ENCODE results near the gene CPA1. TPM values are rescaled to one million over a fixed set of nuclear protein-coding genes. Genes with fewer than 3 reads are reported as not detected.

CPA1 gene
- total RNA-seq, 1 donor from 2014 or later, result 4.1 TPM

DNA sequence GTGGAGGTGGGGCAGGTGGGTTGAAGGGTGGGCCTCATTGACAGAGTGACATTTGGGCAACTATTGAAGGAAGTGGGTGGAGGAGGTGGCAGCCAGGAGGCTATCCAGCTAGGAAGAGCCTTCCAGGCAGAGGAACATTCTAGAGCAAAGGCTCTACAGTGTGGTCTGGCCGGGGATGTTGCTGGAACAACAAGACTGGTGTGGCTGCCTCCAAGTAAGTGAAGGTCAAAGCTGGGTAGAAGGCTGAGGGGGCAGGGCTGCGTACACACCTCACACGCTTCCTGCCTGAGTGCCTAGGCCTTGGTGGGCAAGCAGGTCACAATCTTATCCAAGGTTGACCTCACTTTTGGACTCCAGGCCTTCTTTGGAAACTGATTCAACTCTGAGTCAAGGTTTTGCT is 6.6 kb downstream of the CPA1 start:
- ATAC-seq (peak; percentile 43), DNase-seq (ENCODE audit: low spot score) (no peak)
- intact Hi-C loops (cut with DNase I), result no loop called here

DNA sequence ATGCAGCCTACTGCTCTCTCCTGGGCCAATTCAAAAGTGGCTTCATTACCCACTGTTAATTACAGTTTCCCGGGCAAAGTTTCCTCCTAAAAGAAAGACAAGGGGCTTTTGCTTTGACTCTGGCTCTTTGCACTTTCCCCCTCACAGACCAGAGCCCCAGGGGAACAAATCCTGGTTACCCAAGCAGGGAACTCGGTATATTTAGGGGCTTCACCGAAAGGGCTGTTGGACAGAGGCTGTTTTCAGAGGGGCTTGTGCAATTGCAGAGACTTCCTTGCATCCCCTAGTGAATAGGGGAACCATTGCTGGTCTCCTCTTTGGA is 7.0 kb downstream of the CPA1 start:
- peak; percentile 12 for ATAC-seq
- DNase-seq (ENCODE audit: low spot score), result no peak
- intact Hi-C loops (cut with DNase I), result no loop called here

DNA sequence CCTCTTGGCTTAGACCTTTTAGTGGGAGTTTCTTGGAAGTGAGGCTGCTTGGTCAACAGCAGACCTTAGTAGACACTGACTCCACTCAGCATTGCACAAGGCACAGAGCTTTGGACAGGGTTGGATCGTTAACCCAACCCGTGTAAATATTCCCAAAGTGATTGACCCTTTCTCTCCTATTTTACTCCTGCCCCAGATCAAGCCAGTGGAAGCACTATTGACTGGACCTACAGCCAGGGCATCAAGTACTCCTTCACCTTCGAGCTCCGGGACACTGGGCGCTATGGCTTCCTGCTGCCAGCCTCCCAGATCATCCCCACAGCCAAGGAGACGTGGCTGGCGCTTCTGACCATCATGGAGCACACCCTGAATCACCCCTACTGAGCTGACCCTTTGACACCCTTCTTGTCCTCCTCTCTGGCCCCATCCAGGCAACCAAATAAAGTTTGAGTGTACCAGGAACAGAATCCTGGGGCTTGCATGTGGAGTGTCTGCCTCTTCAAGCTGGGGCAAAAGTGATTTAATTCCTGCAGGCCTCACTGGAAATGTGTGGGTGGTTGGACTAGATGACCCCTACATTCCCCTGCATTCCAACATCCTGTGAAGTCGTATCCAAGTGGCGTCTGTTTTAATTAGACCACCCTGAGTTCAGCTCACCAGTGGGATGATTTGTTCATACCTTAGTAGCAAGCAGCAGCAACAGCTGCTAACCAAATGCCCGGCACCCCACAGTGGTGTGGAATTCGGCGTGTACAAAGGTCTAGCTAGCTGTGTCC is 7.5 kb downstream of the CPA1 start:
- ATAC-seq, result peak; percentile 91
- DNase-seq (ENCODE audit: low spot score), result no peak
- intact Hi-C loops (cut with DNase I), result no loop called here

DNA sequence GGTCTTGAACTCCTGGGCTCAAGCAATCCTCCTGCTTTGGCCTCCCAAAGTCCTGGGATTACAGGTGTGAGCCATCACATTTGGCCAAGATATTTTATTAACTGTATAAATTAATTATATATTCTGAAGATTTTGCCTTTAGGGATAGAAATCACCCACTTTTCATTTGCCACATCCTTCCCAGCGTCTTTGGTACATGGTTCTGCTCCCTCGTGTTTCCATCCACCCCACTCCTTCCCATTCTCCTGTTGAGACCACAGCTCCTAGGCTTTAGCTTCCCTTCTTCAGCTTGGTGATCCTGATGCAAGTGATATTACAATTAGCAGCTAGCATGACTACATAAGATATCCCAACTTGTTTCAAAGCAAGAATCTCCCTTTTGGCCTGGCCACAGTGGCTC is 8.4 kb downstream of the CPA1 start:
- DNase-seq (ENCODE audit: low spot score) (no peak), ATAC-seq (no peak)
- intact Hi-C loops (cut with DNase I), result no loop called here

DNA sequence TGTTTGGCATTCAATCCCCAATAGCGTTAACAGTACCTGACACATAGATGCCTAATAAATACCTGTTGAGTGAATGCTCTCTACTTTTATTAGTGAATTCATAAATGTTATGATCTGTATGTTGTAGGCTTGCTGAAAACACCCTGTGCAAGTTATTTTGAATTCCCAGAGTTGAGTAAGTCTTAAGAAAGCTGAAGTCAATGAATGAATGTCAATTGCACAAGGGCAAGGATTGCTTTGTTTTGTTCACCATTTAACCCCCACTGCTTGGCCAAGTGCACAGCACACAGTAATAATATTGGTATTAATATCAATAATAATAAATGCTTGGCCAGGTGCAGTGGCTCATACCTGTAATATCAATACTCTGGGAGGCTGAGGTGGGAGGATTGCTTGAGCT is 10.2 kb downstream of the CPA1 start:
- ATAC-seq (no peak), DNase-seq (ENCODE audit: low spot score) (no peak)
- intact Hi-C loops (cut with DNase I), result no loop called here

DNA sequence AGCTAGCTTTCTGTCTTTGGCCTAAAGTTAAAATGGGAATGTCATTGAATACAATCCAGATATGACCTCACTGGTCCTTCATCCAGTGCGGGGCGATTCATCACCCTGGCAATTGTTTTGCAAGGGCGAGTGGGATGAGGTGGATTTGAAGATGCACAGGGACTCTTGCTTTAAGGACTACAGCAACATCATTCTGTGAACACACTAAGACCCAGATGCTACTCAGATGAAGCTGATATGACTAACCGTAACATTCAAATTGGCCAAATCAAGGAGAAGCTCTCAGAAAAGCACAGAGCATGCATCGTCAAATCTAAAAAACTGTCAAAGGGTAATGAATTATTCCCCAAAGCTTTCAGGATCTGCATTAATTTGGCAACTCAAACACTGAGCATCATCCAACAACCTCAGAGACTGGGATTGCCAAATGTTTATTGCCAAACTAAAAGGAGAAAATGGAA is 12.8 kb downstream of the CPA1 start:
- DNase-seq (ENCODE audit: low spot score), result no peak
- peak; percentile 54 for ATAC-seq
- intact Hi-C loops (cut with DNase I), result no loop called here

DNA sequence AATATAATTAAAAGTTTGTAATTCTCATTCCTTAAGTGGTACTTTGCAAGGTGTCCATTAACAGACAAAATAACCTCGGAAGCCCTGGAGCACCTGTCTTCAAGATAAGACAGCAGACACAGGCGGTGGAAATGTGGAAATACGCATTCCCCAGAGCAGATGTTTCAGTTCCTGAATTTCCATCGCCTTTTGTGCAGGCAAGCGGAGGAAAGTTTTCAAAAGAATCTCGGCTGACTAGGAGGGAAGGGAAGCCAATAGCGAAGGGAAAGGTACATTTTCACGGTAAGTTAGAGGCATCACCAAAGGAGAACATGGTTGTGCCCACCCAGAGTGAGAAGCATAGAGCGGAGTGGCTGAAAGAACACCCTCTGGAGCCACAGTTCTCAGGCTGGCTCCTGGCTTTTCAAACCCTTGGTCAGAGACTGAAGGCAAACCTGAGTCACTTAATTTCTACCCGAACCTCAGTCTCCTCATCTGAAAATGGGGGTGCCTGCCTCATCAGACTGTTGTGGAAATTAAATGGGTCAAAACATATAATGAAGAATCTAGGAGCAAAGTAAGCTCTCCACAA is 13.6 kb downstream of the CPA1 start:
- intact Hi-C loops (cut with DNase I), result no loop called here
- DNase-seq (ENCODE audit: low spot score), result no peak
- ATAC-seq, result peak; percentile 35

DNA sequence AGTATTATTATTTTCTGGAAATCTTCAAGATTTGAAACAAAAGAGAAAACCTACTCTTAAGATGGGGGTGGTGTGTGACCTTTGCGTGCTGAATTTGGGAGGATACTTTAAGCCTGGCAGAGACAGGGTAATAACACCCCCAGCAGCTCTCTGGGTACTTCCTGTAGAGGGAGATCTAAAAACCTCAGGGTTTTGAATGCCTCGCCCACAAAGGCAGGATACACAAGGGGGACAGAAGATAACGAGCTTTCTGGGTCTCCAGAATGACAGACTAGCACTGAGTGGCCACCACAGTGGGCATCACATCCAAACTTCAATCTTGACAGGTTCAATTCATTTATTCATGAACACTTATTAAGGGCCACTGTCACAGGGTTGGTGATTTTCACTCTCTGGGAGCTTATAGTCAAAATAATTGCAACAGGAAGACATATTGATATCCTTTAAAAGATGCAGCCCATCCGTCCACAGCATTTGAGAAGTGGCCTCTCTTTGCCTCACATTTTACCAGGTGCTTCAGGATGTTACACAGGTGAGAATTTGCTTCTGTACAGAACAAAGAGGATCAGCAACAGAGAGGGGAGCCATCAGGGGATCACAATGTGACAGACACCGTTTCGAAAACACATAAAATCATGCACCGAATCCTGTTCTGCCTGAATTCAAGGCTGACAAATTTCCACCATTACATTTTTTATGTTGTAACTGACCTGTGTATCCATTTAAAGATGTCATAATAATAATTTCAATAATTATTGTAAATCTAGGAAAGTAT is 14.3 kb downstream of the CPA1 start:
- DNase-seq (ENCODE audit: low spot score), result no peak
- no peak for ATAC-seq
- intact Hi-C loops (cut with DNase I), result no loop called here

DNA sequence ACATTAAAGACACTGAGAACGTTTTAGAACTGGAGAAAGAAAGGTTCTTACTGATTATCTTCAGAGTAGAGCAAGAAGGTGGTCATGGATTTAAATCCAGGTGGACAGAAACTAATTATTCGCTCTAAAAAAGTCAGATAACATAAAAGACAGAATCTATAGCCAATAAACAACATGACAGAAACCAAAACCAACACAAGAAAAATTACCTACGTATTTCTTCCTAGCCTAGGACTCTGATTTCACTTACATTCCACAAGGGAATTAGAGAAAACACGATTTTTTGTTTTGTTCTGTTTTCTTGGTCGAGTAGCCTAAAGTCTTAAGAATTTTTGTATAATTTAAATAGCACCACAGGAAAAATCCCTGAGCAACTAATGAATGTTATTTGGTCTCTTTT is 15.1 kb downstream of the CPA1 start:
- intact Hi-C loops (cut with DNase I), result no loop called here
- DNase-seq (ENCODE audit: low spot score) (no peak), ATAC-seq (no peak)

DNA sequence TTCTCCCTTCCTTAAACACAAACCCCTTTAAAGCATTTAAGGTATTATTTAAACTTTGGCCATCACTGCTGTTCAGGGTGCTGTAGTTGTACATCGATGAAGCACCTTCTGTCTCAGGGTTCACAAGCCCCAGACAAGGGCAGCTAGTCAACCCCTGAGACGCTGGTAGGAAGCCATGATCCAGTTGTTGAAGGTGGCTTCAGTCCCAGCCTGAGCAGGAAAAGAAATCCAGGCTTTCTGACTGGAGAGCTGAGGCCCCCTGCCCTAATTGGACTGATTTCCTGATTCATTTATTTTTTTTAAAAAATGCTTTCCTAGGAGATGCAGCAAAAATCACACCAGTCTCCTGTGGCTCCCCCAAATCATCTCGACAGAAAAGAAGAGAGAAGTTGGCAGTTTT is 15.8 kb downstream of the CPA1 start:
- intact Hi-C loops (cut with DNase I), result no loop called here
- no peak for DNase-seq (ENCODE audit: low spot score)
- ATAC-seq, result no peak

DNA sequence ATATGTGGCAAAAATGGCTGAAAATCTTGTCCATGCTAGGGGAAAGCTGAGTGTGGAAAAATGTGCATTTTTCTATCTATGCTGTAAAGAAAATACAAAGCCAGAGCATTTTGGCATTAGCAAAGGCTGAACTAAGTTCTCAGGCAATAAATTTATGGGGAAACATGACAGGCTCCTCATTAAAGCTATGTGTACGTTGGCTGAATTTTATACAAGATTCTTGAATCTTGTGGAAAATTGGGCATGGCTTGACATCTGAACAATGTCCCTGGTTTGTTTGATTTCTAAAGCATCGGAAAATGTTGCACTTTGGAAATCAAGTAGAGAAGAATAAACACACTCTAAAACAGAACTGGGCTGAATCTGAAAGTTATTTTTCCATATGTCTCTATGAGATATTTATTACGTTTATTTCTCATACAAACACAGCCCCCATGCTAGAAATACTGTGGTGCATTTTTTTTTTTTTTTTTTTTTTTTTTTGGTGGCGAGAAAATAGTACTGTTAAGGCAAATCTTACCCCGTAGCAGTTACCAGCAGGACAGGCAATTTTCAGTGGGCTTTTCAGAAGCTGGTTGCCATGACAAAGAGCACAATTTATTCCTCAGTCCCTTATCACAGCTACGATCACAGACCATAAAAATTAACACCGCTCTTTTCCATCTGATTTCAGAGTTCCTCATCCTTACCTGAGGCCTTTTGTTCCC is 16.9 kb downstream of the CPA1 start:
- ATAC-seq, result no peak

DNA sequence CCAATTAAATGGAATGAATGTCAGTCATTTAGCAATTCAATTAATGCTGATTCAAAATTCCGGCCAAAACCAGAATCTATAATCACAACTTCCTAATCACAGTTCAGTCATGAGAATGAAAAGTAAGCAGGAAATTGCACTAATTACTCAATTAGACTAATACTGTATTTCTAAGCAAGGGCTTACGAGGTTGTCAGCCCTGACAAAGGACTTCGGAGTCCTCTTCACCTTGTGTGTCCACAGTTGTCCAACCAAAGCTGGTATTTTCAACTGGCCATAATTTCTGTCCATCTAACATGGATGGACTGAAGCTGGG is 17.4 kb downstream of the CPA1 start:
- DNase-seq (ENCODE audit: low spot score) (no peak), ATAC-seq (no peak)
- intact Hi-C loops (cut with DNase I), result no loop called here

More for the DNA sequence above, 16.9 kb downstream of the CPA1 start:
- intact Hi-C loops (cut with DNase I), result no loop called here
- DNase-seq (ENCODE audit: low spot score), result no peak

DNA sequence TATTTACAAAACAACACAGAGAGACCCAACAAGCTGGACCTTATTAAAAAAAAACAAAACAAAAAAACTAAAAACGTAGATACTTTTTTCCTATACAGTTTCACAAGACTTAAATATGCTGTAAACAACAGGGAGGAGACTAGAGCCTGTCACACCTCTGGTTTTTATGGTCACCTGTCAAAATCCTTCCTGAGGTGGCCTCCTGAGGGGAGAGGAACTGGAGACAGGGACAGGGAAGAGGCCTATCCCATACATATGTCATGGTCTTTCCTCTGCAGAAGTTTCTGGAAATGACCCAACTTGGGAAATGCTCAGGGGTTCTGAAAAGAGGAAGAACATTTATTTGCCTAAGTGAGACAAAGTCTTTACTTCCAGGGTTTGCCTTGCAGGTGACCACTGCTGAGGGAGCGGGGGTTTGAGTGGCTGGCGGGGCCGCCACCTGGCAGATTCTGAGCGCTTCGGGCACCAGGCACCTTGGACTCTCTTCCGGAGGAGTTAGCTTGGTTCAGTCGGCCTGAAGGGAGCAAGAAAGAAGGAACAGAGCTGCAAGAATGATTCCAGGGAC is 18.3 kb downstream of the CPA1 start:
- ATAC-seq (no peak), DNase-seq (ENCODE audit: low spot score) (no peak)
- intact Hi-C loops (cut with DNase I), result no loop called here

DNA sequence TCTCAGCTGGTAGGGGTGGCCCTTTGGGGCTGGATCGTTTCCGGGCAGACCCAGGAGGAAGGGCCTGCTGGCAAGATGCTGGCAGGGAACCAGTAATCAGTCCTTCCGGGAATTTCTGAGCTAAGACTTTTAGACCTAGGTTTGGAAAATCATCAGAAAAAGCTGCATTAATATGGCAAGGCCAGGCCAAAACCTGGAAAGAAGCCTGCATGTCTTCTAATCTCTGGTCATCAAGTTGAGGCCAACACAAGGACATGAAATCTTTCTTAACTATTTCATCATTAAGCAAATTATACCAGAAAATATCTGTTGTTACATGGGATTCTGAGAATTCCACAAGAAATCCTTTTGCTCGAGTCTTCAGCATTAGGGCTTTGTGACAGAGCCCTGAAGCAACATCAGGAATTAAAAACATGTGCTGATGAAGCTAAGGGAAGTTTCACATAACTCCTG is 19.9 kb downstream of the CPA1 start:
- intact Hi-C loops (cut with DNase I), result no loop called here
- ATAC-seq (peak; percentile 82), DNase-seq (ENCODE audit: low spot score) (no peak)

DNA sequence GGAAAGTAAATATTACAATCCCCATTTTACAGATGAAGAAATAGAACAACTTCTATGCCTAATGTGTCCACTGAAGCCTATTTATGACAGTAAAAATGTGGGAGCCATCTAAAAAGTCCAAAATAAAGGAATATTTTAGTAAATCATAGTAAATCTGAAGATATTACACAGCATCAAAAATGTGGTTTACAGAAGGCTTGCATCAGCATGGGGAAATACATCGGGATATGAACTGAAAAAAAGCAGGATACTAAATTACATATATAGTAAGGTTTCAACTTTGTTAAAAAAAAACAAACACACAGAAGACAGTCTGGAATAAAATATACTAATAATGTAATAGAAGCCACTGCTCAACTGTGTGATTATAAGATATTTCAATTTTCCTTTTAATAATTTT is 20.8 kb downstream of the CPA1 start:
- DNase-seq (ENCODE audit: low spot score) (no peak), ATAC-seq (no peak)
- intact Hi-C loops (cut with DNase I), result no loop called here

DNA sequence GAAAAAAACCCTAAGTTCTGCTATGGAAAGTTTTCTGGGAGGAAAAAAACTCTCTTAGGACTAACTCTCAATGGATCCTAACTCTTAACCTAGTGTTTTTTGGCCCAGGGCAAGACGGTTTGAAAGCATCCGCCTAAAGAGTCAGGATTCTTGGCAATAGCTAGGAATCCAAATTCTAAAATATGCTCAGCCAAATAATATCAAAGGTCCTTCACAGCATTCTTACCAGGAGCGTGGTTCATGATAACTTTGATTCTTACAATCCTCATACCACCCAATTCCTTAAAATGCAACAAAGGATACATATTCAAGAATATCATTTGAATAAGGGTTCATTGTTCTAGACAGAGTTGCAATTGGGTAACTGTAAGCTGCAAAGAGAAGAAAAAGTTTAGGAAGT is 21.3 kb downstream of the CPA1 start:
- ATAC-seq, result peak; percentile 64
- DNase-seq (ENCODE audit: low spot score), result no peak
- intact Hi-C loops (cut with DNase I), result no loop called here

DNA sequence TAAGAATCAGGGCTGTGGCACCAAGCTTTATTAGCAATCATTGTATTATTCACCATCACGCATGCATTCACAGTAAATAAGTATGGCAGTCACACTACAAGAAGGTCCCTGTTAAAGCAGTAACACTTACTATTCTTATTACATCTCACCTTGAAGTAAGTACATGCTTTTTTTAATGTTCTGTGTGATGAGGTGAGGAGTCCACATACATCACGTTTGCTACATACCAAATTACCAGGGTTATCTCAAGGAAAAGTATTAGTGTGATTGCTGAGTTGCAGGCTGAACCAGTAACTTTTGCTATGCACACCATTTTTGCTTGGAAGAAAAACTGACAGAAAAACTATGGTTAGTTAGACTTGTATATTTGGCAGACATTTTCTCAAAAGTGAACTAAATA is 24.7 kb downstream of the CPA1 start:
- ATAC-seq, result no peak
- intact Hi-C loops (cut with DNase I), result no loop called here
- no peak for DNase-seq (ENCODE audit: low spot score)

DNA sequence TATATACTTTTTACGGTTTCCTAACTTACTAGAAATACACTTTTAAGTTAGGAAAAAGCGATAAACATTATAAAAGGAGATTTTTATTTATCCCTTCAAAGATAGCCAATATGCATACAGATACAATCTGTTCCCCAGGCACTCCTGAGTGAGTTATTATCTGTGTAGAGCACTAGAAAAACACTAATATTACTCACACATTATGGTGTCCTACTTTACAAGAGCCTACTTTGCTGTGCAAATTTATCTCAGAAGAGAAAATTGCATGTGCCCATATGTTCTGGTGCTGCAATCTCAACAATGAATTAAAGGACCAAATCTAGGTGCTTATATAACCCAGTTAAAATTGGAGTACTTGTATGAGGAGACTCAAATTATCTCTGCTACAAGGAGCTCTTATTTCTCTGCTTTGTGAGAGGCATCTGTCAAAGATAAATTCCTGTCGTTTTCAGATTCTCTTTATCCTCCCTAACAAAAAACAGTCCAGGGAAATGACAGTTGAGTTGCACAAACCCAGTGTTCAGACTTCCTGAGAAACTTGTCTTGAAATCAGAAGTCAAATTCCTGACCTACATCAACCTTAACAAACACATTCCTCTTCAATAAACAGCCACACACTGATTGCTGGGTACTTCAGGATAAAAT is 28.9 kb downstream of the CPA1 start:
- intact Hi-C loops (cut with DNase I), result no loop called here
- ATAC-seq (no peak), DNase-seq (ENCODE audit: low spot score) (no peak)

DNA sequence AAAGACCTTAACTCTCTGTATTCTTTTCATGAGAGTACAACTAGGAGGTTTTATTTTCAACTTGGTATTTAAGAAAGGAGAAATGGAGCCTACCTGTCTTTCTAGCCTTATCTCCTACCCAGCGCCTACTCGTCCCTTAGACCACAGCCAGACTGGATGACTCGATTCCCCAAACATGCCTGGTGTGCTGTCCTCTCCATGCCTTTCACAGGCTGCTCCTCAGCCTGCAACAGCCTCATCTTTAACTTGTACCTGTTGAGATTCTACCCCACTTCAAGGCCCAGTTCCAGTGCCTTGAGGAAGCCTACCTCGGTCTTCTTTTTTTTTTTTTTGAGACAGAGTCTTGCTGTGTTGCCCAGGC is 29.4 kb downstream of the CPA1 start:
- no peak for ATAC-seq
- no peak for DNase-seq (ENCODE audit: low spot score)
- intact Hi-C loops (cut with DNase I), result no loop called here
